A549 (cell line): Measurements from ENCODE around the gene DMAC2.

Experiments
- CBX2 ChIP-seq: fragments of 200-600 bp; sonication (generic); IDR thresholded peaks from 2 replicates; pipeline ENCODE4 v1.6.1; 2016; ENCODE audit warnings: low read depth, mild to moderate bottlenecking, borderline replicate concordance
- EP300 ChIP-seq, 2 experiments: fragments of >200 bp; sonication (Bioruptor Twin); formaldehyde crosslinking; IDR thresholded peaks; 2 replicates in 1 of 2; 3 replicates in 1 of 2; pipeline ENCODE4 v1.6.1; 2016 to 2017
- MAZ ChIP-seq: fragments of 150-350 bp; IDR thresholded peaks from 2 replicates; pipeline ENCODE4 v1.6.1; 2014; ENCODE audit warnings: antibody characterized with exemption, low read depth, low read length, borderline replicate concordance
- POLR2A ChIP-seq: IDR thresholded peaks from 2 replicates; pipeline ENCODE4 v1.6.1; 2012; ENCODE audit warnings: mild to moderate bottlenecking, low read length
- RFX5 ChIP-seq: fragments of 450-650 bp; IDR thresholded peaks from 2 replicates; pipeline ENCODE4 v1.7.1; 2014; ENCODE audit warnings: antibody characterized with exemption, mild to moderate bottlenecking, moderate library complexity
- TF ChIP-seq, protein P1 (sequence below): fragments of >200 bp; sonication (Bioruptor Twin); formaldehyde crosslinking; IDR thresholded peaks from 3 replicates; pipeline ENCODE4 v1.5.1; 2016
- TF ChIP-seq, protein P2 (sequence below): fragments of 150-350 bp; IDR thresholded peaks from 2 replicates; pipeline ENCODE4 v1.6.1; 2014; ENCODE audit warnings: low read depth, mild to moderate bottlenecking, low read length
- TF ChIP-seq, protein P3 (sequence below): fragments of >200 bp; sonication (Bioruptor Twin); formaldehyde crosslinking; IDR thresholded peaks from 3 replicates; pipeline ENCODE4 v1.6.1; 2016
- TF ChIP-seq, protein P4 (sequence below): fragments of 250-450 bp; sonication (Bioruptor Pico); IDR thresholded peaks from 2 replicates; pipeline ENCODE4 v1.5.0; 2021; ENCODE audit warnings: mild to moderate bottlenecking, moderate library complexity, borderline replicate concordance
- TF ChIP-seq, protein P5 (sequence below): IDR thresholded peaks from 2 replicates; pipeline ENCODE4 v1.6.1; 2012; ENCODE audit warnings: low read depth, borderline replicate concordance

DNA sequence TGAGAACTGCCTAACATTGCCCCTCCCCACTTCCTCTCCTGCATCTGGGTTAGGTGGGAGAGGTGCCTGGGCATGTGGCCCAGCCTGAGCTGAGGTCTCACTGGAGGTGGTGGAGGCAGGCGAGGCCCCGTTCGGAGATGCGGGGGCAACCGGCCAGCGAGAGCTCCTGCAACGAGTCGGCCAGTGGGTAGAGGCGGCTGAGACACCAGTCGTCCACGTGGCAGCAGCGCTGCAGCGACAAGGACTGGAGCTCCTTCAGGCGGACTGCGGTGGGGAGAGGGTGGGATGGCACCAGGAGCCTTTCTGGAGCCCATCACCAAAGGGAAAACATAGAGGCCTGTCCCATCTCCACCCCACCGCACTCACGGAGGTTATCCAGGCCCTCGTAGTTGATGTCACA lies 6.5 kb downstream of the DMAC2 start:
- TF ChIP-seq, protein P1, sequence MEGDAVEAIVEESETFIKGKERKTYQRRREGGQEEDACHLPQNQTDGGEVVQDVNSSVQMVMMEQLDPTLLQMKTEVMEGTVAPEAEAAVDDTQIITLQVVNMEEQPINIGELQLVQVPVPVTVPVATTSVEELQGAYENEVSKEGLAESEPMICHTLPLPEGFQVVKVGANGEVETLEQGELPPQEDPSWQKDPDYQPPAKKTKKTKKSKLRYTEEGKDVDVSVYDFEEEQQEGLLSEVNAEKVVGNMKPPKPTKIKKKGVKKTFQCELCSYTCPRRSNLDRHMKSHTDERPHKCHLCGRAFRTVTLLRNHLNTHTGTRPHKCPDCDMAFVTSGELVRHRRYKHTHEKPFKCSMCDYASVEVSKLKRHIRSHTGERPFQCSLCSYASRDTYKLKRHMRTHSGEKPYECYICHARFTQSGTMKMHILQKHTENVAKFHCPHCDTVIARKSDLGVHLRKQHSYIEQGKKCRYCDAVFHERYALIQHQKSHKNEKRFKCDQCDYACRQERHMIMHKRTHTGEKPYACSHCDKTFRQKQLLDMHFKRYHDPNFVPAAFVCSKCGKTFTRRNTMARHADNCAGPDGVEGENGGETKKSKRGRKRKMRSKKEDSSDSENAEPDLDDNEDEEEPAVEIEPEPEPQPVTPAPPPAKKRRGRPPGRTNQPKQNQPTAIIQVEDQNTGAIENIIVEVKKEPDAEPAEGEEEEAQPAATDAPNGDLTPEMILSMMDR = no peak
- TF ChIP-seq, protein P2, sequence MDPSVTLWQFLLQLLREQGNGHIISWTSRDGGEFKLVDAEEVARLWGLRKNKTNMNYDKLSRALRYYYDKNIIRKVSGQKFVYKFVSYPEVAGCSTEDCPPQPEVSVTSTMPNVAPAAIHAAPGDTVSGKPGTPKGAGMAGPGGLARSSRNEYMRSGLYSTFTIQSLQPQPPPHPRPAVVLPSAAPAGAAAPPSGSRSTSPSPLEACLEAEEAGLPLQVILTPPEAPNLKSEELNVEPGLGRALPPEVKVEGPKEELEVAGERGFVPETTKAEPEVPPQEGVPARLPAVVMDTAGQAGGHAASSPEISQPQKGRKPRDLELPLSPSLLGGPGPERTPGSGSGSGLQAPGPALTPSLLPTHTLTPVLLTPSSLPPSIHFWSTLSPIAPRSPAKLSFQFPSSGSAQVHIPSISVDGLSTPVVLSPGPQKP = no peak
- TF ChIP-seq CBX2 = no peak
- TF ChIP-seq, protein P3, sequence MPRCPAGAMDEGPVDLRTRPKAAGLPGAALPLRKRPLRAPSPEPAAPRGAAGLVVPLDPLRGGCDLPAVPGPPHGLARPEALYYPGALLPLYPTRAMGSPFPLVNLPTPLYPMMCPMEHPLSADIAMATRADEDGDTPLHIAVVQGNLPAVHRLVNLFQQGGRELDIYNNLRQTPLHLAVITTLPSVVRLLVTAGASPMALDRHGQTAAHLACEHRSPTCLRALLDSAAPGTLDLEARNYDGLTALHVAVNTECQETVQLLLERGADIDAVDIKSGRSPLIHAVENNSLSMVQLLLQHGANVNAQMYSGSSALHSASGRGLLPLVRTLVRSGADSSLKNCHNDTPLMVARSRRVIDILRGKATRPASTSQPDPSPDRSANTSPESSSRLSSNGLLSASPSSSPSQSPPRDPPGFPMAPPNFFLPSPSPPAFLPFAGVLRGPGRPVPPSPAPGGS = no peak
- TF ChIP-seq MAZ = no peak
- TF ChIP-seq, protein P4, sequence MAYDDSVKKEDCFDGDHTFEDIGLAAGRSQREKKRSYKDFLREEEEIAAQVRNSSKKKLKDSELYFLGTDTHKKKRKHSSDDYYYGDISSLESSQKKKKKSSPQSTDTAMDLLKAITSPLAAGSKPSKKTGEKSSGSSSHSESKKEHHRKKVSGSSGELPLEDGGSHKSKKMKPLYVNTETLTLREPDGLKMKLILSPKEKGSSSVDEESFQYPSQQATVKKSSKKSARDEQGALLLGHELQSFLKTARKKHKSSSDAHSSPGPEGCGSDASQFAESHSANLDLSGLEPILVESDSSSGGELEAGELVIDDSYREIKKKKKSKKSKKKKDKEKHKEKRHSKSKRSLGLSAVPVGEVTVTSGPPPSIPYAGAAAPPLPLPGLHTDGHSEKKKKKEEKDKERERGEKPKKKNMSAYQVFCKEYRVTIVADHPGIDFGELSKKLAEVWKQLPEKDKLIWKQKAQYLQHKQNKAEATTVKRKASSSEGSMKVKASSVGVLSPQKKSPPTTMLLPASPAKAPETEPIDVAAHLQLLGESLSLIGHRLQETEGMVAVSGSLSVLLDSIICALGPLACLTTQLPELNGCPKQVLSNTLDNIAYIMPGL = no peak
- no peak for TF ChIP-seq EP300 (IDR thresholded peaks at IDR 0.05)
- TF ChIP-seq, protein P5, sequence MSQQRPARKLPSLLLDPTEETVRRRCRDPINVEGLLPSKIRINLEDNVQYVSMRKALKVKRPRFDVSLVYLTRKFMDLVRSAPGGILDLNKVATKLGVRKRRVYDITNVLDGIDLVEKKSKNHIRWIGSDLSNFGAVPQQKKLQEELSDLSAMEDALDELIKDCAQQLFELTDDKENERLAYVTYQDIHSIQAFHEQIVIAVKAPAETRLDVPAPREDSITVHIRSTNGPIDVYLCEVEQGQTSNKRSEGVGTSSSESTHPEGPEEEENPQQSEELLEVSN = no peak
- no peak for TF ChIP-seq POLR2A
- no peak for TF ChIP-seq RFX5
